HG02798 (cell line): ENCODE data around the gene VWA7.
A peak's percentile ranks its signal among the peaks of the same experiment; 100 is the strongest.

Experiments
- ATAC-seq: cut with Tn5 transposase; IDR thresholded peaks from one replicate; pipeline ENCODE4 v1.9.1; 2021; ENCODE audit warnings: mild to moderate bottlenecking; ENCODE audit not compliant: unreplicated experiment, poor library complexity

VWA7 gene

GRCh38 chr6:31760790-31761189 lies 16.3 kb downstream of the VWA7 start:
- ATAC-seq = no peak

GRCh38 chr6:31758281-31758680 lies 18.8 kb downstream of the VWA7 start:
- no peak for ATAC-seq

GRCh38 chr6:31752739-31753319 lies 24.3 kb downstream of the VWA7 start:
- no peak for ATAC-seq

GRCh38 chr6:31750411-31751022 lies 26.6 kb downstream of the VWA7 start:
- ATAC-seq = no peak

- no peak for ATAC-seq
These were observed 27.7 kb downstream of the VWA7 start for GRCh38 chr6:31749301-31750036.

GRCh38 chr6:31744422-31744821 lies 32.7 kb downstream of the VWA7 start:
- no peak for ATAC-seq

GRCh38 chr6:31742894-31743293 lies 34.2 kb downstream of the VWA7 start:
- ATAC-seq = no peak

GRCh38 chr6:31741815-31742214 lies 35.3 kb downstream of the VWA7 start:
- no peak for ATAC-seq

- peak; percentile 0 for ATAC-seq
These were observed 36.5 kb downstream of the VWA7 start for GRCh38 chr6:31740397-31741223.

GRCh38 chr6:31739639-31740396 lies 37.3 kb downstream of the VWA7 start, which contains the start of gene MSH5:
Gene MSH5 (plus strand): TSS chr6:31740005. CDS start chr6:31740467, 462 bp downstream.
- peak; percentile 88 for ATAC-seq

GRCh38 chr6:31737991-31738979 lies 38.8 kb downstream of the VWA7 start:
- peak; percentile 22 for ATAC-seq

GRCh38 chr6:31737315-31737990 lies 39.7 kb downstream of the VWA7 start:
- no peak for ATAC-seq

GRCh38 chr6:31736768-31737314 lies 40.3 kb downstream of the VWA7 start:
- no peak for ATAC-seq

GRCh38 chr6:31736021-31736767 lies 40.9 kb downstream of the VWA7 start, which contains the start of gene CLIC1:
Gene CLIC1 (minus strand): TSS chr6:31736530. CDS start chr6:31736300, 230 bp downstream.
- no peak for ATAC-seq

GRCh38 chr6:31734821-31735406 lies 42.2 kb downstream of the VWA7 start:
- no peak for ATAC-seq

- ATAC-seq = no peak
These were observed 42.8 kb downstream of the VWA7 start for GRCh38 chr6:31734247-31734820.
